NCI-H446 treated with DMSO at 0.1 percent for 48 hours (cell line): ENCODE measurements around the gene NRSN2.
"Not testable (repeated sequence)": the region's sequence is repeated elsewhere in the genome, so short reads cannot be mapped to it uniquely, and the experiment has no call there.

ENCODE experiments used
- DNase-seq: peaks from one replicate; lab custom pipeline; 2025; lab: John Stamatoyannopoulos, UW

The NRSN2 gene

GRCh38 chr20:325045-325888, 21.6 kb upstream of the NRSN2 start, which contains the start of gene SOX12:
Gene SOX12, plus strand, starts transcription at chr20:325552. Its CDS starts 373 bp downstream, at chr20:325925.
- peak; percentile 91 for DNase-seq

GRCh38 chr20:325889-326644, 20.8 kb upstream of the NRSN2 start:
- peak; percentile 31 for DNase-seq

- no peak for DNase-seq
These were observed 20.2 kb upstream of the NRSN2 start for GRCh38 chr20:326645-327185.

DNA sequence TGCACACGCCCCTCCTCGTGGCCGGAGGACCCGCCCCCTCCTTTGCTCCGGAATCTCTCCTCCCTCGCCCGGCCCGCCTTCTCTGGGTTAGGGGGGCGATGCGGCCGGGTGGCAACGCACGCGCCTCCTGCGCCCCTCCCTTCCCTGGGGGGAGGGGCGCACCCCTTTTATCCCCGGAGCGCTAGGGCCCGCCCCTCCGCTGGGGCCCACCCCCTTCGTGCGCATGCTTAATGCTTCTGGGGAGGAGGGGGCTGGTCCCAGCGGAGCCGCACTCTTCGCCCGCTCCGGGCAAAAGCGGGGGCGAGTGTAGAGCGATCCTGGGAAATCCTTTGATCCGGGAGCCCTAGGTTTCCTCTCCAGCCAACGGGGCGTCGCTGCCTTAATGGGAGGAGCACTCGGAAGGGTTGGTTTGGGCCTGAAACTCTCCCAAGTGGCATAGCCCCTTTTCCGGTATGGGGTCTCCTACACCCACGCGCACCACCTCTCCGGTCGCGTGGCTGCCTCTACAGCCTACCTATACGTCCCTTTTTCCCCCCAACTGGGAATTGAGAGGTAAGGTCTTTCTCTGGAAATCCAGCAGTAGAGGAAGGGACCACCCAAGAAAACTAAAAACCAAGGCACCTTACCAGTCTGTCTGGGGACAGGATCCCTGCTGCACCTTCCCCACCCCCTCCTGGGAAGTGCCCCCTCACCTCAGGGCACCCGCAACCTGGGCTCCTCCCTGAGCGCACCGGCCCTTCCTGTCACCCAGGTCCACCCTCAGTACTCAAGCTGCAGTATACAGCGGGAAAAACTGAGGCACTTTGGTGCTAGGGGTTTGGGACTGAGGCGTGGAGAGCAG, 19.5 kb upstream of the NRSN2 start:
- DNase-seq: peak; percentile 86

- no peak for DNase-seq
These were observed 18.6 kb upstream of the NRSN2 start for GRCh38 chr20:328027-328974.

GRCh38 chr20:328975-329695, 17.8 kb upstream of the NRSN2 start:
- DNase-seq: no peak

DNA sequence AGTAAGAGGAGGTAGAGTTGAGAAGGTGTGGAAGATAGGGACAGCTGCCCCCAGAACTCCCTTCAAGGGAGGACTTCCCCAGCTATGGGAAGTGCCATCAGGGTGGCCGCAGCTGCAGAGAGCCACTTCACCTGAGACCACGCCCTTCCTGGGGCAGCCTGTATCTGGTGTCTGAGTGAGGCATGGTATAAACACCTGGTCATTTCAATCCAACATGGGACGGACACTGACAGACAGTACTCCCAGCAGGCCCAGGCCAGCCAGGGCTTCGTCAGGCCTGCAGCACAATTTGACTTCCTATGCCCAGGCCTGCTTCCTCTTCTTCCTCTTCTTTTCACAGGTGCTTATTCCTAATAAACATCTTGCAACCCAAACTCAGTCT, 17.1 kb upstream of the NRSN2 start:
- no peak for DNase-seq

DNA sequence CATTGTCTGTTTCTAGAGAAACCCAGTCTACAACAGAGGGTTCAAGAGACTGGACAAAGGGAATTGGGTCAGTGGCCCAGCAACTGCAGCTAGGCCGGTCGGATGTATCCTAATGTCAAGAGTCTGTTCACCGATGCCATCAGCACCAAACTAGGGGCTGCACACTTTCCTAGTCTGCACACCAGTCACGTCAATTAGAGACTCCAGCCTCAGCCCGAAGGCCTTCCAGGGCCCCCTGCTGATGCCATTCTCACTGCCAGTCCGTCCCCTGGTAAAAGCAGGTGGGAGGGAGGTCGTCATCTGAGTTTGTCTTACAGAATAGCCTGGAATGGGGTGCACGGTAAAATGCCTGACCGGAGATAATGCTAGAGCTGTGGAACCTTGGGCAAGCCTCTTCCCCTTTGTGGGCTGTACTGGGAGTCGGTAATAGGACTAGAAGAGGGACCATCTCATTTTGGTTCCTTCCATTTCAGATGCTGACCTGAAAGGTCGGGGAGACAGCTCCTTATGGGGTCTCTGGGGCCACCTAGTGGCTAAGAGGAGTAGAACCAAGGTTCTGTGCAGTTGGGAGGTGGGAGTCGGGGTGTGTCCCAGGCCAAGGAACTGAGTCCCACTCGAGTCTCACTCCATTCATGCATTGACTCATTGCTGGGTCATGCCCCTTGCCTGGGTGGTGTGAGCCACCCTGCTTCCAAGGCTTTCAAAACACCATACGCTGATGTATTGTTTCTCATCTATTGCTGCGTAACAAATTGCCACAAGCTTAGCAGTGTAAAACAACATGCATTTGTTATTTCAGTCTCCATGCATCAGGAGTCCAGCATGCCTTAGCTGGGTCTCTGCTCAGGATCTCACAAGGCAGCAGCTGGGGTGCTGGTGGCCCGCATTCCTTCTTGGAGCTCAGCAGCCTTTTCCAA, 16.4 kb upstream of the NRSN2 start:
- peak; percentile 45 for DNase-seq

GRCh38 chr20:334578-334977, 12.3 kb upstream of the NRSN2 start:
- DNase-seq: no peak

DNA sequence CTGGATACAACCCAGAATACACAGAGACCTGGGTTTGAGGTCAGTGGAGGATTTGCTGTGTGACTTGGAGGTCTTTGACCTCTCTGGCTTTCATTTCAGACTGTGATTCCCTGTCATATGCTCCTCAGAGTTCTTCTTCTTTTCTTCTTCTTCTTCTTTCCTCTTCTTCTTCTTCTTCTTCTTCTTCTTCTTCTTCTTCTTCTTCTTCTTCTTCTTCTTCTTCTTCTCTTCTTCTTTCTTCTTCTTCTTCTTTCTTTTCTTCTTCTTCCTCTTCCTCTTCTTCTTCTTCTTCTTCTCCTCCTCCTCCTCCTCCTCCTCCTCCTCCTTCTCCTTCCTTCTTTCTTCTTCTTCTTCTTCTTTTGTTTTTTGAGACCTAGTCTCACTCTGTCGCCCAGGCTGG, 10.9 kb upstream of the NRSN2 start:
- DNase-seq: not testable (repeated sequence)

DNA sequence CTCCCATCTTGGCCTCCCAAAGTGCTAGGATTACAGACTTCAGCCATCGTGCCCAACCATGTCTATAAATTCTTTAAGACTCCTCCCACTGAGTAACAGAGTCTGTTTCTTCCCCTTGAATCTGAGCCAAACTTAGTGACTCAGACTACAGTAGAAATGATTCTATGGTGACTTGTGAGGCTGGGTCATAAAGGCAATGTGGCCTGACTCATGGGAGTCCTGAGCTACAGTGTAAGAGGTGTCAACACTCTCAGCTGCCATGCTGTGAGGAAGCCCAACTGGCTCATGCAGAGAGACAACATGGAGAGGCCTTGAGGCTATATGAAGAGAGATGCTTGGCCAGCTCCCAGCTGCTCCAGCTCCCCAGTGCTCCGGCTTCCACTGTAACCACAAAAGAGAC, 5.2 kb upstream of the NRSN2 start:
- DNase-seq: no peak

- no peak for DNase-seq
These were observed 3.8 kb upstream of the NRSN2 start for GRCh38 chr20:343107-343506.

GRCh38 chr20:346033-346639, 775 bp upstream of the NRSN2 start:
- DNase-seq: no peak

DNA sequence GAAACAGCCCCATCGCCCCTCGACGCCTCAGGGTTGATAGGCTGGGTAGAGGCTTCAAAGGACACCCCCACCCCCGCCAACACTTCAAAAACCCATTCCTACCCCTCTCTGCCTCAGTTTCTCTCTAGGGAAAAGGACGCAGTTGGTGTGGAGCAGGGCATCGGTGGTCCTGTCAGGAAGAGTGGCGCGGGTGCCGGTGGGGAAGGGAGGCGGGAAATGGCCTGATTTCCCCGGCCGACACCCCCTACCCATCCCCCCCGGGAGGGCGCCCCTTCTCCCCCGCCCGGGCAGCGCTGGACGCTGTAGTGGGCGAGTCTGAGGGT, 367 bp downstream of the NRSN2 start:
- DNase-seq: no peak

DNA sequence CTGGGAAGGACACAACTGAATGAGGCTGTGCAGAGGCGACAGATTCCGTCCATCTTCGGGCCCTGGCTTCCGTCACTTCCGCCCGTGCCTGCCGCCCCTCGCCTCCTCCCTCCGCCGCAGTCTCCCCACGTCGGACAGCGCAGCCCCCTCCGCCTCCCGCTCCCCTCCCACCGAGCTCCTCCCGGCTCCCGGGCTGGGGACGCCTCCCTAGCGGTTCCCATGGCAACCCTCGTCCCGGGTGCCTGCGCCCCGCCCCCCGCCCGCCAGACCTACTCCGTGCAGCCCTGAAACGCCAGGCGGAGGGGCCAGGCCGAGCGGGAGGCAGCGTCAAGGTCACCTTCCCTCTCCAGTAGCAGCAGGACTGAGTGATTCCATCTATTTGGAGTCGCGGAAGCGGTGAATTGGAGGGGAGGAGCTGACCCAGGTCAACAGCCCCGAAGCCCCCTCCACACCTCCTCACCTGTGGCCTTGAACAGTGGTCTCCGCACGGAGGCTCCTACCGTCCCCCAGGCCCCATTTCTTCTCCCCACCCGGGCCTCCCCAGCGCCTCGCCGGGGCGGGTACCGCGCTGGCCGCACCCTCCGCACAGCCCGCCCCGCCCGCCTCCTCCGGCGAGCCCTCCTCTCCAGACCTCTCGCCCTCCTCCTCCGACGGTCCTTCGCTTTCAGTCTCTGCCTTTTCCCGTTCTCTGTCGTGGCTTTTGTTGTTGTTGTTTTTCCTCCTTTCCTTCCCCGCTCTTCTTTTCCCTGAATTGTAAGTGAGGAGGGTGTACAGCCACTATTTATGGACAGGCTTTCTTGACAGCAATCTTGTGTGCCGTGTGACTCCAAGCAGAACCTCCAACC, 951 bp downstream of the NRSN2 start:
- DNase-seq: peak; percentile 89

GRCh38 chr20:348972-349841, 2.3 kb downstream of the NRSN2 start:
- DNase-seq: no peak

DNA sequence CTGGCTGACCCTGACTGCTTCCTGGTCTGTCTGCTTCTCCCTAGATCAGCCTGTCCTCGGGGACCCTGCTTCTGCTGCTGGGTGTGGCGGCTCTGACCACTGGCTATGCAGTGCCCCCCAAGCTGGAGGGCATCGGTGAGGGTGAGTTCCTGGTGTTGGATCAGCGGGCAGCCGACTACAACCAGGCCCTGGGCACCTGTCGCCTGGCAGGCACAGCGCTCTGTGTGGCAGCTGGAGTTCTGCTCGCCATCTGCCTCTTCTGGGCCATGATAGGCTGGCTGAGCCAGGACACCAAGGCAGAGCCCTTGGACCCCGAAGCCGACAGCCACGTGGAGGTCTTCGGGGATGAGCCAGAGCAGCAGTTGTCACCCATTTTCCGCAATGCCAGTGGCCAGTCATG, 6.3 kb downstream of the NRSN2 start:
- no peak for DNase-seq
